Activated CD8-positive, alpha-beta memory T cell treated with anti-CD3 and anti-CD28 coated beads for 48 hours (primary cell): Measurements from ENCODE around the gene KDM2B.

Source experiments
- DNase-seq, 3 experiments: peaks; one replicate each; pipeline ENCODE4 v3.0.0-alpha.2; 2020; ENCODE audit warnings: low read depth in 2 of 3, low spot score in 2 of 3

The KDM2B gene

GRCh38 chr12:121466794-121467637, 113.8 kb downstream of the KDM2B start:
- peak; percentile 56 to 89 (median 61) for DNase-seq

DNA sequence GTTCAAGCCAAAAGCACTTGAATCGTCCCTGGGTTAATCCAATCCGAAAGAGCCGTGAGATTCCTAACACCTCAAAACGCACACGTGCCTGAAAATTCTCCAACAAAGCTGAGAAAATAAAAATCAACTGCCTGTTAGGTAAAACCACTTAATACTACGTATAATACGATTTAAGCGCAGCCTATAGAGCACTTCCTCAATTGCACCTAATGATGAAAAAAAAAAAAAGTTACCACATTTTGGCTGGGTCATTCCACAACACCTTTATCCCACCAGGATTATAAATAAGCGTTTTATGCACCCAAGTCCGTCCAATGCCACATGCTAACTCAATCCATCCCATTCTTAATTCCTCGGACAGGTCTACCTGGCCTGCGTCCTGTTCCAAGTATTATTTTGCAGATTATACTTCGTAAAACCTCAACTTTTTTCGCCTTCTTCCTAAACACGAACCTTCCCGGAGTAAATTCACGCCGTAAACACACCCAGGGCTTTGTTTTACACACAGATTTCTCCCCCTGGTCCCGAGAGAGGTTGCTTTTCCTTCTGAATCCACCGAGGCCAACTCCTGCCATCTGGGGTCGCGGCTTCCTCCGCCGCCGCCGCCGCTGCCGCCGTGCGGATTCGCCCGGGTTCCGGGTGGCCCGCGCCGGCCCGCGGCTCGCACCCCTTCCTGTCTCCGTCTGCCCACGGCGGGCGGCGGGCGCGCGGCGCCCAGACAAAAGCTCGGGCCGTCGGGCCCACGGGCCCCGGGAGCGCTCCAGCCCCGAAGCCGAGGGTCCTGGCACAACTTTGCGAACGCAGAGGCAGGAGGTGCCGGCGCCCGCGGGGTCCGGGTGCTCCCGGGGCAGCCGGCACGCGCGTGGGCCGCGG, 114.7 kb downstream of the KDM2B start:
- peak in 2 of 3 experiments; percentile 13 to 16 for DNase-seq

DNA sequence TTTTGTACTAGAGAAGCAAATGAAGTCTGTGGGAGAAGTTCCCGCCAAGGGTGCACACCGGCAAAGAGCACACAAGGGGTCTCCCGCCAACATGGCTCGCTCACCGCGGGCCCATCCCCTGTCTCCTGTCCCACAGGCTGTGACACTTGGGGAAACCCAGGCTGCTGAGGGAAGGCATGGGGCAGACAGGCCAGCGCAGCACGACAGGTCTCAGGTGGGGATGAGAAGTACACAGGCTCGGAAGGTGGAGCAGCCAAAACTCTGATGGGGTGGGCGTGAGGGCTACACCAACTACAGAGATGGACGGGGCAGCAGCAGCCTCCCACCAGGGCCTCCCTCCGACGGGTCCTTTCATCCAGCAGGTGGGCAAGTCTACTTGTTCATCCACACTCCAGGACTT, 116.5 kb downstream of the KDM2B start:
- no peak for DNase-seq

DNA sequence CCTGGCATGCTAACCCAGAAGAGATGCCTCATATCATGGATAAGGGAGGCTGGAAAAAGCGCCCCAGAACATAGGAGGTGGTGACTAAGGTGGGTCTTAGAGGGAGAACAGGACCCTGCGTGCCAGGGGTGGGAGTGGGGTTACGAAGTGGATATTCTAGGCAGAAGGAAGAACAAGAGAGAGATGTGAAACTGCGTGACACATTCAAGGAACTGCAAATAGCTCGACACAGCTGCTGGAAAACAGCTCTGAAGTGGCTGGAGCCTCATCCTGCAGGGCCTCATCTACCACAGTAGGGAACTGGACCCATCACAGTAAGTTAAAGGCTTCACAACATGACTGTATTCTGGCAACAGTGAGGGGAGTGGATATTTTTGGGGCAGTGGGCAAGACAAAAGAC, 119.8 kb downstream of the KDM2B start:
- no peak for DNase-seq

DNA sequence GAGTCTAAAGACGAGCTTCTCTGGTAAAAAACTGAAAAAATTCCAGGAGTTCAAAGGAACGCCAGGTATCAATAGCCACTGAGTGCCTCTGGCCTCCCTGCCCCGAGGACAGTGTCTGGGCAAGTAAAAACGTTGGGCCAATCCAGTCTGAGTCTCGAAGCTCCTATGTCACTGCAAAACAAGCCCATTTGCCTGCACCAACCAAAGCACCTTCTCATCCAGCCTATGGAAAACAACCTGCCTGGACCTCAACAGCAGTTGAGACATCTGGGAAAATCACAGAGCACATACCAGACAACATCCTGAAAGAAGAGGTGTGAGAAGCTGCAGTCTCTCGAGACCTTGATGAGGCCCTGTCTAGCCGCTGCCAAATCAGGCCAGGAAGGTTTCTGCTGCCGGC, 124.3 kb downstream of the KDM2B start:
- no peak for DNase-seq

DNA sequence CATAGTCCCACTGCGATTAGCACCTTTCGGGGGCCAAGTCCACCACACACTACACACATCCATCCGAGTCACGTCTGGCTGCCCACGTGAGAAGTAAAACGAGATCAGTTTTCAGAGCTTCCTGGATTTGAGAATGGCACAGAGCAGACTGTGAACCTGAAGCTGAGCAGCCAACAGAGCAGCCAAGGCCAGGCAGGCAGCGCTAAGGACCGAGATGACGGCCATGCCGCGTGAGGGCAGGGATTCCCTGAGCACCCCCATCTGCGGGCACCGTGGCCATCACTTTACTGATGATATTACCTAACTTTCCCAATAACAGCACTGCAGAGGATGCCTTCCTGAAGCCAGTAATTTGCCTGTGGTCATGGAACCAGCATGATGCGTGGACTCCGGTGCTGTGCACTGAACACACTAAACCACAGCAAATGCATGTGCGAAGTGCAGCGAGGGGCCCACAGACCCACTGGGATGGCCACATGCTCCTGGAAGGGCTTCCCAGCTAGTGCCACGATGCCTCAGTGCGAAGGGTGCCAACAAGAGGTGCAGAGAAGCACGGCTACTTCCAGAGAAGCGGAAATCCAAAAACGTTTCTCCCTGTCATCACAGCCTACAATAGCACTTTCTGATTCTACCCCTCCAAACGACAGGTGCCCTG, 124.9 kb downstream of the KDM2B start:
- DNase-seq = no peak

GRCh38 chr12:121454921-121455320, 125.9 kb downstream of the KDM2B start:
- no peak for DNase-seq

DNA sequence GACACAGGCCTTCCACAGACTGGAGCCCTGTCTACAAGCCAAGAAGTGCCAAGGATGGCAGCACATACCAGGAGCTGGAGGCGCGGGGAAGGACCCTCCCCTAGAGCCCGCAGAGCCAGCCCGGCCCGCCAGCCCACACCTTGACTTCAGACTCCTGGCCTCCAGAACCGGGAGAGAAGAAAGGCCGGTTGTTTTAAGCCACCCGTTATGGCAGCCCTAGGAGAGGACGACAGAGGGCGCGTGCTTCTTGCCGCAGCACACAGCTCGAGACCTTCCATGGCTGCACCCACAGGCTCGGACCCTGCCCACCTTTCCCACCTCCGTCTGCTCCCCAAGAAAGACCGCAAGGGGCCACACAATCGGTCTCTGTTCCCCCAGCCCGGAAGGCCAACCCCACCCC, 127.2 kb downstream of the KDM2B start:
- no peak for DNase-seq

- DNase-seq = no peak
Measured at GRCh38 chr12:121452985-121453360, 127.8 kb downstream of the KDM2B start.

DNA sequence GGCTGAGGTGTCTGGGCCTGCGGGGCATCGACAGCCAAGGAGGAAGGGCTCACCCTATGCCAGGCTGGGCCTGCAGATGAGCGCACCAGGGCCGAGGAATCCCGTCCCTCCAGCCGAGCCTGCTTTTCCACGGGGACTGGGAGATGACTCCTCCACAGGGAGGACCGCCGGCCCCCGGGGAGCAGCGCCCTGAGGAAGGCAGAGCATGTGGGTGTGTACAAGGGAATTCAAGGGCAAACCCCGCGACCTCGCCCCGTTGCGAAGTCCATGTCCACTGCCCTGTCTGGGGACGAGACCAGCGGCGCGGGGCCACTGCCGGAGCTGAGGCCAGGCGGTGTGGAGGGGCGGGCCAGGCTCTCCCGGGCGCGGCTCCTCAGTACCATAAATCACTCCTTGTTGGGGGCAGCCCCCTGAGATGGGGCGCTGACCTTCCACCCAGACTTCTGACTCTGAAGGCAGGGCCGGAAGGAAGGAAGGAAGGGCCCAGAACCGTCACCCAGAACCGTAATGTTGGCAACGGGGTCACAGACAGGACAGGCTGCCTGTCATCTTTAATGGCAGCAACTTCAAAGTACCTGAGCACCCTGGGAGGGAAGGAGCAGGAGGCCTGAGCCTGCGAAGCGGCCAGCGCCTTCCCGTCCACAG, 128.4 kb downstream of the KDM2B start:
- DNase-seq = no peak

DNA sequence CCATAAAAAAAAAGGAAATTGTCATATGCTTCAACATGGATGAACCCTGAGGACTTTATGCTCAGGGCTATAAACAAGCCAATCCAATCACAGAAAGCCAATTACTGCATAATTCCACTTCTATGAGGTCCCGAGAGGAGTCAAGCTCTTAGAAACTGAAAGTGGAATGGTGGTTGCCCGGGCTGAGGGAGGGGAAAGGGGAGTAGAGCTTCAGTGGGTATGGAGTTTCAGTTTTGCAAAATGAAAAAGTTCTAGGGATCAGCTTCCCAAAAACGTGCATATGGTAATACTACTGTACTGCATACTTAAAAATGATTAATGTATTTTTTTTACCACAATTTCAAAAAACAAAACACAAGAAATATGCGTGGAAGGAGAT, 128.9 kb downstream of the KDM2B start:
- no peak for DNase-seq

- no peak for DNase-seq
Measured at GRCh38 chr12:121448771-121449315, 132.0 kb downstream of the KDM2B start.

DNA sequence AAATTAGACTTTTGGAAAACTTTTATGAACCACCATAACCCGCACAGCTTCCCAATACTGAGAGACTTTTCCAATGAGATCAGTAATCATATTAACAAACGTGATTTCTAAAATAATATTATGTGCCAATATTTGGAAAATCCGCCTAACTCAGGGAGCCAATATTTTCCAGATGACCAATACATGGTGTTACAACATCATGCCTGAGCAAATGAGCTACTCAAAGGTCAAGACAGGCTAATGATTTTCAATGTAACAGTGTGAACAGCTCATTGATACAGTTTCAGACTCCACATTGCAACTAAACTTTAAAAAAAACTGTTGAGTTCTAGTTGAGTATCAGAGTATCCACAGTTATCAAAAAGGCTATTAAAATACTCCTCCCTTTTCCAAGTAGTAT, 134.1 kb downstream of the KDM2B start:
- DNase-seq = no peak

DNA sequence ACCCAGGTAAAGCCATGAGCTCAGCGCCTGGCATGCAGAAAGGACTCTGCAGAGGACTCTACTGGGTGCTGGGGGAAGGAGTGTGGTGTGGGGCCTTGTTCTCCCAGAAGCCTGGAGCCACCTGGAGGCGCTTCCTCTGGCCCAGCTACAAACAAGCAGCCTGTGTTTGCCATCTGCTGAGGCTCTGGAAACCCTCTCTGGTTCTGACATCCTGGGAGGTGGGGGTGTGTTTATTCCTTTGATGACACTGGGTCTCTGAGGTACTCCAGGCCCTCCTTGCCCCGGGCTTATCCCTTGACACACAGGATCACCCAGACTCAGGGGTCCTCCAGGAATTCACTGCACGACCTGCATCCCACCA, 136.0 kb downstream of the KDM2B start:
- DNase-seq = no peak

- DNase-seq = no peak
Measured at GRCh38 chr12:121443911-121444841, 136.6 kb downstream of the KDM2B start.

- peak in 2 of 3 experiments; percentile 50 to 68 for DNase-seq
Measured at GRCh38 chr12:121443193-121443870, 137.5 kb downstream of the KDM2B start.

DNA sequence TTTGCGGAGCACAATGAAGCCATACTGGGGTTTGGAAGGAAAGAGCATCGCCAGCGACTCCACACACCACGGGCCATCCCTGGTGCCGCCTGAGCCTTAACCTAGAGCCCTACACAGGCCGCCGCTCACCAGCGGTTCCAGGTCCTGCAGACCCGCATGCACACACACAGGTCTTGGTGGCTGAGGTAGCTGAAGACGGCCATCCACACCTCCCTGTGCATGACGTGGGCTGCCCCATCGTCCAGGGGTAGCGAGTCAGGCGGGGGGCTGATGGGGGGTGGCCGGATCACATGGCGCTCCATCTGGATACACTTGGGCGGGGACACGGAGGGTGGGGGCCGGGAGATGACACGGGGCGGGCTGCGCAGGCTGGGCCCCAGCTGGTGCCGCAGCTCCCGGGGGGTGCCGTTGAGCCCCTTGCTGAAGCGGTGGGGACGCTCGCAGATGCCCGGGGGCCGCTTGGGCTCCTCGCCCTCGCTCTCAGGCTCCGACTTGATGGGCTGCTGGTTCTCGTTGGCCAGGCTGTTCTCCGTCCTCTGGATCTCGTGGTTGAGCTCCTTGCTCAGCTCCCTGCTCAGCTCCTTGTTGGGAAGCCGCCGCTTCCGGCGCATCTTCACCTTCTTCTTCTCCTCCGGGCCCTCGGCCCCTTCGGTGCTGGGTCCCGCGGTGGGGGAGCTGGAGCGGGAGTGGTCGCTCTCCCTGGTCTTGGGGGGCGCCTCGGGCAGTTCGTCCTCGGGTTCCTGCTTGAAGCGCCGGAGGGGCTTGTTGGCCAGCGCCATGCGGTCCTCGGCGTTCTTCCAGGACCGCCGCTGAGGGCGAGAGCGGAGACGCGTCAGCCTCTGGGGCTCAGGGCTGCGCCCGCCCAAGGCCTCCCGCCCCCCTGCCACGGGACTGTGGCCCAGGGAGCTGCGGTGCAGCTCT, 138.5 kb downstream of the KDM2B start:
- DNase-seq = no peak

DNA sequence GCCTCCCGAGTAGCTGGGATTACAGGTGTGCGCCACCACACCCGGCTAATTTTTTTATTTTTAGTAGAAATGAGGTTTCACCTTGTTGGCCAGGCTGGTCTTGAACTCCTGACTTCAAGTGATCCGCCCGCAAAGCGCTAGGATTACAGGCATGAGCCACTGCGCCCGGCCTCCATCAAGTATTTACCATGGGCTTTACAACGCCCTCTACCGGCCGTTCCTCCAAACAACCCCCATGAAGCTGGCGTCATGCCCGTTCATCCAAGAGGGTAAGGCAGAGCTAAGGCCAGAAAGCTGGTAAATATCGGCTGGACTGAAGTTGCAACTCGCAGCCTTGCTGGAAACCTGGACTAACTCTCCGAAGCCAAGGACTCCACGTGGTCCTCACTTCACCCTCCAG, 139.3 kb downstream of the KDM2B start:
- DNase-seq = no peak
